A549 (cell line): ENCODE results near the gene SYNE4. TPM values are rescaled to one million over a fixed set of nuclear protein-coding genes. Genes with fewer than 3 reads are reported as not detected.
A peak's percentile ranks its signal among the peaks of the same experiment; 100 is the strongest.

Experiments
- ATAC-seq, 2 experiments: fragments of 200-7000 bp in 1 of 2; fragments of >200 bp in 1 of 2; cut with Nextera tagmentation in 1 of 2; cut with Tn5 transposase in 1 of 2; 3 replicates each; pipeline versions ENCODE4 v1.8.0 to v1.9.1; 2018 to 2020; ENCODE audit warnings: mild to moderate bottlenecking in 1 of 2, moderate library complexity in 1 of 2
- CTCF ChIA-PET: fragments of 300-600 bp; sonication (Branson Sonifier 250); formaldehyde crosslinking; extraction: SDS; loops from one replicate; lab custom pipeline; 2021; ENCODE audit warnings: antibody characterized with exemption, inconsistent platforms; lab: Yijun Ruan, JAX
- POLR2A ChIA-PET: fragments of 350-600 bp; formaldehyde crosslinking; extraction: SDS; loops from one replicate; lab custom pipeline; 2021; ENCODE audit warnings: antibody characterized with exemption, inconsistent platforms; lab: Yijun Ruan, JAX
- DNase-seq, 2 experiments: peaks; one replicate each; pipeline versions ENCODE4 v3.0.0 to v3.0.0-alpha.2; 2011 to 2016; ENCODE audit warnings: low read depth in 1 of 2, low spot score in 1 of 2
- FAIRE-seq: peaks from 2 replicates; lab custom pipeline; 2011; peaks lifted over from hg19 to GRCh38; lab: Jason Lieb, UNC
- H3K27ac ChIP-seq, 2 experiments: fragments of >200 bp; sonication (Bioruptor Twin); formaldehyde crosslinking; 3 replicates each; pipeline ENCODE4 v1.5.1; 2016 to 2017
- H3K4me1 ChIP-seq: fragments of >200 bp; sonication (Bioruptor Twin); formaldehyde crosslinking; 3 replicates; pipeline ENCODE4 v1.6.1; 2016
- H3K4me2 ChIP-seq: fragments of >200 bp; sonication (Bioruptor Twin); formaldehyde crosslinking; 3 replicates; pipeline ENCODE4 v1.6.1; 2016
- H3K4me3 ChIP-seq: fragments of >200 bp; sonication (Bioruptor Twin); formaldehyde crosslinking; 3 replicates; pipeline ENCODE4 v1.5.1; 2016
- H3K9me3 ChIP-seq: fragments of >200 bp; sonication (Bioruptor Twin); formaldehyde crosslinking; 3 replicates; pipeline ENCODE4 v1.6.1; 2016
- BHLHE40 ChIP-seq: IDR thresholded peaks from 2 replicates; pipeline ENCODE4 v1.6.1; 2012; ENCODE audit warnings: low read depth, low read length, inconsistent platforms
- CBX2 ChIP-seq: fragments of 200-600 bp; sonication (generic); IDR thresholded peaks from 2 replicates; pipeline ENCODE4 v1.6.1; 2016; ENCODE audit warnings: low read depth, mild to moderate bottlenecking, borderline replicate concordance
- CEBPB ChIP-seq, 2 experiments: fragments of >200 bp in 1 of 2; sonication (Bioruptor Twin) in 1 of 2; formaldehyde crosslinking in 1 of 2; IDR thresholded peaks; 2 replicates each; pipeline ENCODE4 v1.6.1; 2012 to 2016
- CHD4 ChIP-seq: fragments of 200-600 bp; sonication (generic); IDR thresholded peaks from 2 replicates; pipeline ENCODE4 v1.6.1; 2016; ENCODE audit warnings: antibody characterized with exemption, mild to moderate bottlenecking, borderline replicate concordance
- CTCF ChIP-seq: fragments of >200 bp; sonication (Bioruptor Twin); formaldehyde crosslinking; IDR thresholded peaks from 3 replicates; pipeline ENCODE4 v1.5.1; 2016
- EHF ChIP-seq: fragments of 250-450 bp; sonication (Bioruptor Pico); IDR thresholded peaks from 2 replicates; pipeline ENCODE4 v1.5.0; 2020; ENCODE audit warnings: mild to moderate bottlenecking
- EP300 ChIP-seq, 2 experiments: fragments of >200 bp; sonication (Bioruptor Twin); formaldehyde crosslinking; IDR thresholded peaks; 2 replicates in 1 of 2; 3 replicates in 1 of 2; pipeline ENCODE4 v1.6.1; 2016 to 2017
- FOSB ChIP-seq: fragments of 250-450 bp; sonication (Bioruptor Pico); IDR thresholded peaks from 2 replicates; pipeline ENCODE4 v1.5.0; 2020; ENCODE audit warnings: mild to moderate bottlenecking, moderate library complexity
- FOSL2 ChIP-seq, 2 experiments: fragments of 450-650 bp in 1 of 2; fragments of >200 bp in 1 of 2; sonication (Bioruptor Twin) in 1 of 2; formaldehyde crosslinking; IDR thresholded peaks; 2 replicates each; pipeline versions ENCODE4 v1.5.0 to v1.6.1; 2016 to 2020; ENCODE audit warnings: mild to moderate bottlenecking in 1 of 2, moderate library complexity in 1 of 2
- HEYL ChIP-seq: fragments of 250-450 bp; sonication (Bioruptor Pico); IDR thresholded peaks from 2 replicates; pipeline ENCODE4 v1.8.0; 2021; ENCODE audit warnings: mild to moderate bottlenecking, moderate library complexity
- HMGXB4 ChIP-seq: fragments of 250-450 bp; sonication (Bioruptor Pico); IDR thresholded peaks from 2 replicates; pipeline ENCODE4 v1.5.0; 2021; ENCODE audit warnings: mild to moderate bottlenecking, moderate library complexity, borderline replicate concordance
- HOXA7 ChIP-seq: fragments of 250-450 bp; sonication (Bioruptor Pico); IDR thresholded peaks from 2 replicates; pipeline ENCODE4 v1.5.0; 2020; ENCODE audit warnings: mild to moderate bottlenecking, moderate library complexity
- HOXB5 ChIP-seq: fragments of 250-450 bp; sonication (Bioruptor Pico); IDR thresholded peaks from 2 replicates; pipeline ENCODE4 v1.5.0; 2020; ENCODE audit warnings: mild to moderate bottlenecking, moderate library complexity
- JUN ChIP-seq, 2 experiments: fragments of >200 bp; sonication (Bioruptor Twin); formaldehyde crosslinking; IDR thresholded peaks; 2 replicates in 1 of 2; 3 replicates in 1 of 2; pipeline ENCODE4 v1.6.1; 2016 to 2017
- JUNB ChIP-seq: fragments of >200 bp; sonication (Bioruptor Twin); formaldehyde crosslinking; IDR thresholded peaks from 2 replicates; pipeline ENCODE4 v1.6.1; 2016
- KDM5A ChIP-seq: fragments of 200-600 bp; sonication (generic); IDR thresholded peaks from 2 replicates; pipeline ENCODE4 v1.6.1; 2016; ENCODE audit warnings: antibody characterized with exemption, mild to moderate bottlenecking
- MAX ChIP-seq: IDR thresholded peaks from 2 replicates; pipeline ENCODE4 v1.6.1; 2012
- MAZ ChIP-seq: fragments of 150-350 bp; IDR thresholded peaks from 2 replicates; pipeline ENCODE4 v1.6.1; 2014; ENCODE audit warnings: antibody characterized with exemption, low read depth, low read length, borderline replicate concordance
- MYC ChIP-seq: IDR thresholded peaks from 2 replicates; pipeline ENCODE4 v1.6.1; 2012; ENCODE audit warnings: mild to moderate bottlenecking, inconsistent platforms, low read length, improper control_type of control experiment, borderline replicate concordance
- NFE2L2 ChIP-seq: fragments of 150-350 bp; conservative IDR thresholded peaks from 2 replicates; pipeline ENCODE4 v1.6.1; 2014; ENCODE audit warnings: low read length
- NPAS2 ChIP-seq: fragments of 250-450 bp; sonication (Bioruptor Pico); IDR thresholded peaks from 2 replicates; pipeline ENCODE4 v1.8.0; 2022; ENCODE audit warnings: mild to moderate bottlenecking, moderate library complexity, borderline replicate concordance
- PBX3 ChIP-seq: IDR thresholded peaks from 2 replicates; pipeline ENCODE4 v1.6.1; 2012
- POLR2A ChIP-seq: IDR thresholded peaks from 2 replicates; pipeline ENCODE4 v1.6.1; 2012; ENCODE audit warnings: mild to moderate bottlenecking, low read length
- POLR2AphosphoS2 ChIP-seq: conservative IDR thresholded peaks from 2 replicates; pipeline ENCODE4 v1.6.1; 2012; ENCODE audit warnings: low read length, improper control_type of control experiment, inconsistent platforms
- RFX5 ChIP-seq: fragments of 450-650 bp; IDR thresholded peaks from 2 replicates; pipeline ENCODE4 v1.7.1; 2014; ENCODE audit warnings: antibody characterized with exemption, mild to moderate bottlenecking, moderate library complexity
- TP53 ChIP-seq: fragments of 250-450 bp; sonication (Bioruptor Pico); IDR thresholded peaks from 2 replicates; pipeline ENCODE4 v1.5.0; 2021; ENCODE audit warnings: mild to moderate bottlenecking, moderate library complexity
- ZSCAN20 ChIP-seq: fragments of 250-450 bp; sonication (Bioruptor Pico); IDR thresholded peaks from 2 replicates; pipeline ENCODE4 v1.8.0; 2022; ENCODE audit warnings: mild to moderate bottlenecking, moderate library complexity
- WGBS: methylation state at CpG from one replicate; pipeline ENCODE4 v1.1.6; 2017; ENCODE audit errors: missing lambda C conversion rate; 5-methylcytosine and 5-hydroxymethylcytosine counted together
- polyA plus RNA-seq, 4 experiments: library from polyadenylated mRNA; depleted of rRNA in 3 of 4; stranded (reverse); fragments of >200 nt; fragmentation: RNase III in 1 of 4; extraction: RNeasy Plus Mini Kit Qiagen cat#74134 plus additional on column Dnase treatment in 1 of 4; gene quantifications; 2 replicates in 3 of 4; 3 replicates in 1 of 4; pipeline ENCODE4 v1.2.3, GENCODE V29; 2011 to 2017

The SYNE4 gene
- polyA plus RNA-seq, 2 of the 4 experiments (the other 2 are of a cell fraction): 0.37 to 0.56 TPM

GRCh38 chr19:36001605-36002004, 7.0 kb downstream of the SYNE4 start:
- CTCF ChIA-PET: interaction anchor here (0.8 to 2.3 kb wide), 6 partner anchors 10 to 60 kb away, joined by 3 to 7 read pairs (median 4); partner anchors contain the start of gene THAP8
- WGBS: 91% methylated on average over 3 of the region's 3 CpGs
- FAIRE-seq: peak; percentile 80
- Histone ChIP-seq H3K27ac (no peak overlapping the region), H3K4me1 (peaks cover 13% of the 10 kb centered on the region)
- DNase-seq: no peak
- POLR2A ChIA-PET: interaction anchor here (1.7 kb wide), 1 partner anchor 12 kb away, joined by 5 read pairs; the partner anchor contains the start of gene ALKBH6
- ATAC-seq: no peak
- TF ChIP-seq BHLHE40 (no peak), HOXB5 (no peak), EHF (peak; percentile 57; the same call in 1 of the 2 replicates), TP53 (CRISPR knock-in tag) (0 out of 2 replicates have a peak, but pooled peaks have one; percentile 23), JUNB (no peak)
- TF ChIP-seq, all 56 proteins: peak for 2
- H3K9me3 ChIP-seq: no peaks in the 10 kb centered on the region
- H3K4me2 ChIP-seq: no peak overlapping the region
- no peak overlapping the region for H3K4me3 ChIP-seq

GRCh38 chr19:35996777-35997176, 11.8 kb downstream of the SYNE4 start:
- ATAC-seq: no peak
- CTCF ChIA-PET: interaction anchor here (1.1 to 4.9 kb wide), 16 partner anchors 10 to 174 kb away, joined by 3 to 15 read pairs (median 4); no protein-coding TSS in a partner anchor
- Histone ChIP-seq H3K4me2 (peak overlapping the region; percentile 83), H3K9me3 (no peaks in the 10 kb centered on the region), H3K27ac (no peak overlapping the region), H3K4me1 (peaks cover 26% of the 10 kb centered on the region), H3K4me3 (no peak overlapping the region)
- POLR2A ChIA-PET: interaction anchor here (1.1 kb wide), 1 partner anchor 17 kb away, joined by 3 read pairs; the partner anchor contains the start of gene ALKBH6
- 88% methylated on average over 8 of the region's 8 CpGs for WGBS
- peak; percentile 84 for FAIRE-seq
- no peak for TF ChIP-seq CEBPB (IDR thresholded peaks at IDR 0.05)
- TF ChIP-seq NPAS2 (CRISPR knock-in tag): no peak
- TF ChIP-seq FOSB: no peak
- no peak for TF ChIP-seq ZSCAN20 (CRISPR knock-in tag)
- TF ChIP-seq HOXA7 (CRISPR knock-in tag): no peak
- TF ChIP-seq TP53 (CRISPR knock-in tag): no peak
- TF ChIP-seq EHF: no peak
- no peak for DNase-seq

GRCh38 chr19:35995048-35995993, 13.3 kb downstream of the SYNE4 start, which contains the start of gene SDHAF1:
SDHAF1 (plus strand) TSS chr19:35995188; CDS start chr19:35995275, 87 bp downstream.
- Histone ChIP-seq H3K4me3 (peak within 1 kb of the TSS; percentile 79), H3K27ac (peak within 1 kb of the TSS; percentile 88 to 90), H3K4me2 (peak within 1 kb of the TSS; percentile 83), H3K4me1 (peaks cover 26% of the 10 kb centered on the region), H3K9me3 (no peaks in the 10 kb centered on the region)
- CTCF ChIA-PET: interaction anchor here (1.1 to 4.9 kb wide), 18 partner anchors 8 to 175 kb away, joined by 3 to 15 read pairs (median 4); no protein-coding TSS in a partner anchor
- FAIRE-seq: peak; percentile 100
- peak; percentile 90 to 93 for ATAC-seq
- peak; percentile 98 to 100 for DNase-seq
- POLR2A ChIA-PET: interaction anchor here (2.4 kb wide), 1 partner anchor 14 kb away, joined by 11 read pairs; the partner anchor contains the start of gene SYNE4
- WGBS: 2% methylated on average over 82 of the region's 97 CpGs
- TF ChIP-seq JUN (IDR thresholded peaks at IDR 0.05): peak; percentile 93 to 97; a peak in 4 of 5 replicates
- peak; percentile 94; the same call in 1 of the 2 replicates for TF ChIP-seq MAX
- 0 out of 2 replicates have a peak, but pooled peaks have one; percentile 62 for TF ChIP-seq HMGXB4 (CRISPR knock-in tag)
- TF ChIP-seq PBX3: no peak; the same call in 1 of the 2 replicates
- peak; percentile 62; the same call in 1 of the 2 replicates for TF ChIP-seq RFX5
- TF ChIP-seq NFE2L2: no peak
- no peak for TF ChIP-seq TP53 (CRISPR knock-in tag)
- no peak; the same call in none of the 2 replicates for TF ChIP-seq POLR2A
- no peak for TF ChIP-seq POLR2AphosphoS2
- peak; percentile 42; the same call in 1 of the 2 replicates for TF ChIP-seq KDM5A
- no peak for TF ChIP-seq CBX2
- no peak for TF ChIP-seq MAZ
- no peak for TF ChIP-seq EP300 (IDR thresholded peaks at IDR 0.05)
- no peak for TF ChIP-seq CHD4
- TF ChIP-seq FOSL2 (IDR thresholded peaks at IDR 0.05): no peak
- no peak for TF ChIP-seq FOSL2 (CRISPR knock-in tag; IDR thresholded peaks at IDR 0.05)
- no peak for TF ChIP-seq HEYL (CRISPR knock-in tag)
- no peak for TF ChIP-seq FOSB
- TF ChIP-seq CTCF: 0 out of 3 replicates have a peak, but pooled peaks have one; percentile 8
- peak; percentile 12; the same call in 1 of the 2 replicates for TF ChIP-seq MYC
